HepG2 (cell line): ENCODE data around the gene DPYD. TPM values are rescaled to one million over a fixed set of nuclear protein-coding genes. Genes with fewer than 3 reads are reported as not detected.

Source experiments
- ATAC-seq: fragments of 200-7000 bp; cut with Tn5 transposase; 3 replicates; pipeline ENCODE4 v1.9.1; 2020; ENCODE audit warnings: mild to moderate bottlenecking, moderate library complexity
- BruUV-seq: library from RNA; stranded (reverse); fragments of 400-500 nt; replicated peaks from 2 replicates; lab custom pipeline; 2021; lab: Mats Ljungman, UMichigan
- CTCF ChIA-PET: fragments of 300-600 bp; formaldehyde crosslinking; extraction: SDS; loops from one replicate; lab custom pipeline; 2021; ENCODE audit warnings: low total read pairs, inconsistent platforms, low intra/inter-chr PET ratio; lab: Yijun Ruan, JAX
- POLR2A ChIA-PET: fragments of 350-600 bp; sonication (Branson Sonifier 250); formaldehyde crosslinking; loops from one replicate; lab custom pipeline; 2020; ENCODE audit warnings: antibody characterized with exemption, inconsistent platforms; lab: Yijun Ruan, JAX
- DNase-seq: peaks from one replicate; pipeline ENCODE4 v3.0.0-alpha.2; 2015; ENCODE audit warnings: low spot score
- FAIRE-seq: peaks from 3 replicates; lab custom pipeline; 2011; peaks lifted over from hg19 to GRCh38; lab: Jason Lieb, UNC
- H2AFZ ChIP-seq: one replicate; pipeline ENCODE4 v1.6.1; 2011; ENCODE audit warnings: low read length, inconsistent platforms
- H3K27ac ChIP-seq: fragments of 300-600 bp; 3 replicates; pipeline ENCODE4 v1.8.0; 2011; ENCODE audit warnings: mixed run types, mild to moderate bottlenecking, mixed read lengths, low read length, inconsistent platforms; ENCODE audit not compliant: insufficient read depth; ENCODE audit errors: extremely low read length
- H3K27me3 ChIP-seq, 2 experiments: fragments of 200-600 bp in 1 of 2; 2 replicates in 1 of 2; 3 replicates in 1 of 2; pipeline versions ENCODE4 v1.6.0 to v1.8.0; 2011; ENCODE audit warnings: low read length in 2 of 2, mild to moderate bottlenecking in 2 of 2, moderate library complexity in 2 of 2, inconsistent platforms in 1 of 2; ENCODE audit not compliant: insufficient read depth in 2 of 2, control insufficient read depth in 1 of 2
- H3K36me3 ChIP-seq, 2 experiments: fragments of 200-600 bp in 1 of 2; replicated peaks in 1 of 2; 2 replicates in 1 of 2; 3 replicates in 1 of 2; pipeline versions ENCODE4 v1.5.1 to v1.8.0; 2011; ENCODE audit warnings: low read length in 2 of 2, inconsistent platforms in 1 of 2; ENCODE audit not compliant: insufficient read depth in 2 of 2, control insufficient read depth in 1 of 2
- H3K4me1 ChIP-seq: 2 replicates; pipeline ENCODE4 v1.5.1; 2012; ENCODE audit warnings: low read length, inconsistent platforms; ENCODE audit not compliant: insufficient read depth
- H3K4me2 ChIP-seq: 2 replicates; pipeline ENCODE4 v1.6.0; 2011; ENCODE audit warnings: low read depth, low read length, inconsistent platforms
- H3K4me3 ChIP-seq, 3 experiments: fragments of 200-600 bp in 1 of 3; sonication (generic), shearing (Covaris generic) in 1 of 3; replicated peaks in 1 of 3; 2 replicates each; pipeline ENCODE4 v1.5.1; 2011 to 2016; ENCODE audit warnings: low read length in 3 of 3, inconsistent platforms in 2 of 3, low read depth in 2 of 3, mild to moderate bottlenecking in 2 of 3, control low read depth in 1 of 3, mixed read lengths in 1 of 3; ENCODE audit not compliant: insufficient read depth in 1 of 3
- H3K79me2 ChIP-seq: one replicate; pipeline ENCODE4 v1.6.1; 2011; ENCODE audit warnings: low read length, inconsistent platforms; ENCODE audit not compliant: insufficient read depth
- H3K9ac ChIP-seq: 2 replicates; pipeline ENCODE4 v1.6.0; 2011; ENCODE audit warnings: mild to moderate bottlenecking, low read depth, low read length, inconsistent platforms; ENCODE audit not compliant: insufficient read depth
- H3K9me3 ChIP-seq: 2 replicates; pipeline ENCODE4 v1.5.1; 2012; ENCODE audit warnings: mild to moderate bottlenecking, low read length
- H4K20me1 ChIP-seq: 2 replicates; pipeline ENCODE4 v1.6.0; 2011; ENCODE audit warnings: inconsistent platforms, mild to moderate bottlenecking, low read length, moderate library complexity; ENCODE audit not compliant: insufficient read depth
- E2F5 ChIP-seq: sonication (generic); formaldehyde crosslinking; conservative IDR thresholded peaks from 2 replicates; pipeline ENCODE4 v1.4.0; 2020; ENCODE audit warnings: missing genetic modification reagents
- ELF1 ChIP-seq: sonication (generic); formaldehyde crosslinking; IDR thresholded peaks from 2 replicates; pipeline ENCODE4 v1.4.0; 2020; ENCODE audit warnings: missing genetic modification reagents
- PITX1 ChIP-seq: sonication (generic); formaldehyde crosslinking; IDR thresholded peaks from 2 replicates; pipeline ENCODE4 v1.5.1; 2020; ENCODE audit warnings: mild to moderate bottlenecking, missing genetic modification reagents
- SIN3A ChIP-seq: IDR thresholded peaks from 2 replicates; pipeline ENCODE4 v1.6.1; 2011; ENCODE audit warnings: low read depth, mild to moderate bottlenecking, control low read depth, low read length, borderline replicate concordance
- STAT6 ChIP-seq: sonication (generic); formaldehyde crosslinking; IDR thresholded peaks from 2 replicates; pipeline ENCODE4 v1.4.0; 2020; ENCODE audit warnings: missing genetic modification reagents, mild to moderate bottlenecking, borderline replicate concordance
- ZBTB43 ChIP-seq: sonication (generic); formaldehyde crosslinking; conservative IDR thresholded peaks from 2 replicates; pipeline ENCODE4 v1.4.0; 2020; ENCODE audit warnings: missing genetic modification reagents
- ZNF264 ChIP-seq: sonication (generic); formaldehyde crosslinking; IDR thresholded peaks from 2 replicates; pipeline ENCODE4 v1.4.0; 2020; ENCODE audit warnings: missing genetic modification reagents
- WGBS: methylation state at CpG from one replicate; pipeline ENCODE4 v1.1.6; 2017; ENCODE audit warnings: low lambda C conversion rate; 5-methylcytosine and 5-hydroxymethylcytosine counted together
- in situ Hi-C: cut with HindIII; loops from 2 replicates; pipeline ENCODE4 v1.10.0; 2017; ENCODE audit warnings: low pct_unique_long_range_greater_than_20kb; ENCODE audit not compliant: extremely low pct_ligation_motif_present
- intact Hi-C: fragments of 100-400 bp; cut with micrococcal nuclease; formaldehyde crosslinking; loops from one replicate; pipeline ENCODE4 v1.10.0; 2022; ENCODE audit not compliant: unreplicated experiment
- polyA plus RNA-seq, 8 experiments: library from polyadenylated mRNA; depleted of rRNA in 3 of 8; stranded (reverse) in 7 of 8; unstranded in 1 of 8; fragments of >200 nt; fragmentation: Illumina TruSeq in 4 of 8; extraction: Trizol in 4 of 8; gene quantifications; 2 replicates each; pipeline versions ENCODE4 v1.2.1 to v1.2.3, GENCODE V29; 2011 to 2016; ENCODE audit warnings: low read depth in 4 of 8, missing spikeins in 1 of 8, mixed read lengths in 1 of 8; ENCODE audit not compliant: insufficient read depth in 1 of 8
- total RNA-seq, 5 experiments: library from RNA; depleted of rRNA; stranded (reverse); fragments of >200 nt; fragmentation: Illumina TruSeq; extraction: Trizol; gene quantifications; 2 replicates each; pipeline ENCODE4 v1.2.3, GENCODE V29; 2016; ENCODE audit warnings: low read depth in 1 of 5

The DPYD gene
- total and polyA plus RNA-seq, 2 of the 13 experiments (the other 11 are each of a cell fraction or from before 2014, with no cell fraction given), result 1.3 to 3.4 TPM

GRCh38 chr1:97366984-97367383 lies 553.9 kb downstream of the DPYD start:
- no peaks in the 10 kb centered on the region for H3K4me1 ChIP-seq
- TF ChIP-seq STAT6 (CRISPR knock-in tag), result no peak
- no peak for TF ChIP-seq ELF1
- TF ChIP-seq E2F5, result no peak
- no peak for TF ChIP-seq SIN3A
- TF ChIP-seq ZNF264 (CRISPR knock-in tag), result no peak
- no peak for DNase-seq
- in situ Hi-C loops, result no loop called here
- no TSS peak for BruUV-seq
- intact Hi-C loops, result no loop called here
- WGBS, result 42% methylated on average over 3 of the region's 3 CpGs
- no peak overlapping the region for H3K27ac ChIP-seq
- no peaks in the 10 kb centered on the region for H3K36me3 ChIP-seq
- POLR2A ChIA-PET, result no interaction called here
- H3K27me3 ChIP-seq, result no peaks in the 10 kb centered on the region
- H3K9me3 ChIP-seq, result peaks cover 33% of the 10 kb centered on the region; the same call in 1 of the 2 replicates
- no peak overlapping the region for H3K9ac ChIP-seq
- H3K4me2 ChIP-seq, result no peak overlapping the region
- H4K20me1 ChIP-seq, result no peaks in the 10 kb centered on the region
- H3K4me3 ChIP-seq, result no peak overlapping the region
- no peaks in the 10 kb centered on the region for H3K79me2 ChIP-seq
- H2AFZ ChIP-seq, result no peak overlapping the region
- no peak for FAIRE-seq
- ATAC-seq, result no peak
- CTCF ChIA-PET, result no interaction called here

GRCh38 chr1:97365026-97365425 lies 555.8 kb downstream of the DPYD start:
- POLR2A ChIA-PET, result no interaction called here
- Histone ChIP-seq H4K20me1 (no peaks in the 10 kb centered on the region), H3K36me3 (no peaks in the 10 kb centered on the region), H3K27ac (no peak overlapping the region), H3K27me3 (no peaks in the 10 kb centered on the region), H3K79me2 (no peaks in the 10 kb centered on the region), H3K9ac (no peak overlapping the region), H3K4me3 (no peak overlapping the region), H3K9me3 (peaks cover 29% of the 10 kb centered on the region; the same call in 1 of the 2 replicates), H3K4me1 (no peaks in the 10 kb centered on the region), H2AFZ (no peak overlapping the region), H3K4me2 (no peak overlapping the region)
- 25% methylated on average over 4 of the region's 4 CpGs for WGBS
- ATAC-seq (no peak), FAIRE-seq (no peak), DNase-seq (no peak)
- in situ Hi-C loops, result no loop called here
- CTCF ChIA-PET, result no interaction called here
- intact Hi-C loops, result no loop called here
- TF ChIP-seq ZBTB43 (no peak), PITX1 (CRISPR knock-in tag) (no peak)
- no TSS peak for BruUV-seq
